ENCODE data around the gene PFKFB3. TPM values are rescaled to one million over a fixed set of nuclear protein-coding genes. Genes with fewer than 3 reads are reported as not detected.

The PFKFB3 gene
- total RNA-seq, 1 donor from 2014 or later: 37.9 TPM

GRCh38 chr10:6179078-6179477, 23.7 kb upstream of the PFKFB3 start:
- no peaks in the 10 kb centered on the region for H3K27me3 Mint-ChIP-seq (ENCODE audit: unreplicated experiment)
- no peaks in the 10 kb centered on the region for H3K36me3 Mint-ChIP-seq (ENCODE audit: unreplicated experiment)
- no peaks in the 10 kb centered on the region for H3K9me3 Mint-ChIP-seq (ENCODE audit: unreplicated experiment)
- no peak for DNase-seq (ENCODE audit: extremely low spot score, unreplicated experiment)
- H3K4me3 Mint-ChIP-seq (ENCODE audit: unreplicated experiment): no peak overlapping the region
- no peak for TF ChIP-seq CTCF (IDR thresholded peaks at IDR 0.05)
- H3K4me1 Mint-ChIP-seq (ENCODE audit: unreplicated experiment): peaks cover 3% of the 10 kb centered on the region
- no peak overlapping the region for H3K27ac Mint-ChIP-seq (ENCODE audit: unreplicated experiment)

- Mint-ChIP-seq H3K4me1 (ENCODE audit: unreplicated experiment) (peaks cover 3% of the 10 kb centered on the region), H3K27ac (ENCODE audit: unreplicated experiment) (no peak overlapping the region), H3K4me3 (ENCODE audit: unreplicated experiment) (no peak overlapping the region), H3K27me3 (ENCODE audit: unreplicated experiment) (no peaks in the 10 kb centered on the region), H3K9me3 (ENCODE audit: unreplicated experiment) (no peaks in the 10 kb centered on the region), H3K36me3 (ENCODE audit: unreplicated experiment) (no peaks in the 10 kb centered on the region)
- TF ChIP-seq CTCF (IDR thresholded peaks at IDR 0.05): no peak
- no peak for DNase-seq (ENCODE audit: extremely low spot score, unreplicated experiment)
Measured at GRCh38 chr10:6180480-6181110, 22.1 kb upstream of the PFKFB3 start.

- Mint-ChIP-seq H3K27me3 (ENCODE audit: unreplicated experiment) (no peaks in the 10 kb centered on the region), H3K4me1 (ENCODE audit: unreplicated experiment) (peaks cover 5% of the 10 kb centered on the region), H3K4me3 (ENCODE audit: unreplicated experiment) (no peak overlapping the region), H3K9me3 (ENCODE audit: unreplicated experiment) (no peaks in the 10 kb centered on the region), H3K36me3 (ENCODE audit: unreplicated experiment) (no peaks in the 10 kb centered on the region), H3K27ac (ENCODE audit: unreplicated experiment) (no peak overlapping the region)
- TF ChIP-seq CTCF (IDR thresholded peaks at IDR 0.05): no peak
- DNase-seq (ENCODE audit: extremely low spot score, unreplicated experiment): no peak
Measured at GRCh38 chr10:6181249-6181648, 21.5 kb upstream of the PFKFB3 start.

GRCh38 chr10:6182454-6183098, 20.2 kb upstream of the PFKFB3 start:
- H3K9me3 Mint-ChIP-seq (ENCODE audit: unreplicated experiment): no peaks in the 10 kb centered on the region
- H3K4me3 Mint-ChIP-seq (ENCODE audit: unreplicated experiment): no peak overlapping the region
- no peaks in the 10 kb centered on the region for H3K36me3 Mint-ChIP-seq (ENCODE audit: unreplicated experiment)
- no peak for TF ChIP-seq CTCF (IDR thresholded peaks at IDR 0.05)
- H3K4me1 Mint-ChIP-seq (ENCODE audit: unreplicated experiment): peaks cover 8% of the 10 kb centered on the region
- H3K27ac Mint-ChIP-seq (ENCODE audit: unreplicated experiment): no peak overlapping the region
- DNase-seq (ENCODE audit: extremely low spot score, unreplicated experiment): no peak
- H3K27me3 Mint-ChIP-seq (ENCODE audit: unreplicated experiment): no peaks in the 10 kb centered on the region

- TF ChIP-seq CTCF (IDR thresholded peaks at IDR 0.05): no peak
- Mint-ChIP-seq H3K4me3 (ENCODE audit: unreplicated experiment) (no peak overlapping the region), H3K27ac (ENCODE audit: unreplicated experiment) (no peak overlapping the region), H3K4me1 (ENCODE audit: unreplicated experiment) (peaks cover 10% of the 10 kb centered on the region), H3K36me3 (ENCODE audit: unreplicated experiment) (no peaks in the 10 kb centered on the region), H3K9me3 (ENCODE audit: unreplicated experiment) (no peaks in the 10 kb centered on the region), H3K27me3 (ENCODE audit: unreplicated experiment) (no peaks in the 10 kb centered on the region)
- no peak for DNase-seq (ENCODE audit: extremely low spot score, unreplicated experiment)
Measured at GRCh38 chr10:6185039-6185716, 17.6 kb upstream of the PFKFB3 start.
